ENCODE results near the gene MSANTD4.

The MSANTD4 gene

GRCh38 chr11:106049727-106050476 is 27.9 kb upstream of the MSANTD4 start:
- H3K4me3 ChIP-seq, result no peak overlapping the region
- no peak overlapping the region for H3K9ac ChIP-seq
- H3K36me3 ChIP-seq, result no peaks in the 10 kb centered on the region
- H3K4me2 ChIP-seq, result no peak overlapping the region
- H3K27ac ChIP-seq, result no peak overlapping the region
- no peaks in the 10 kb centered on the region for H3K4me1 ChIP-seq
- H3K9me3 ChIP-seq (replicated peaks in 1 of 11), result no peaks in the 10 kb centered on the region
- no peaks in the 10 kb centered on the region for H4K20me1 ChIP-seq
- no peaks in the 10 kb centered on the region for H3K27me3 ChIP-seq
- TF ChIP-seq Cebpa-rat (IDR thresholded peaks at IDR 0.05), result no peak

GRCh38 chr11:106047631-106048030 is 25.6 kb upstream of the MSANTD4 start:
- Histone ChIP-seq H3K36me3 (no peaks in the 10 kb centered on the region), H3K4me3 (no peak overlapping the region), H4K20me1 (no peaks in the 10 kb centered on the region), H3K4me2 (no peak overlapping the region), H3K4me1 (no peaks in the 10 kb centered on the region), H3K27me3 (no peaks in the 10 kb centered on the region), H3K27ac (no peak overlapping the region), H3K9me3 (replicated peaks in 1 of 11) (no peaks in the 10 kb centered on the region), H3K9ac (no peak overlapping the region)
- no peak for TF ChIP-seq Cebpa-rat (IDR thresholded peaks at IDR 0.05)

- Histone ChIP-seq H3K27me3 (no peaks in the 10 kb centered on the region), H3K36me3 (no peaks in the 10 kb centered on the region), H3K9ac (no peak overlapping the region), H3K4me3 (no peak overlapping the region), H3K4me1 (no peaks in the 10 kb centered on the region), H3K4me2 (no peak overlapping the region), H3K9me3 (replicated peaks in 1 of 11) (no peaks in the 10 kb centered on the region), H4K20me1 (no peaks in the 10 kb centered on the region), H3K27ac (no peak overlapping the region)
- TF ChIP-seq Cebpa-rat (IDR thresholded peaks at IDR 0.05), result no peak
These were observed 21.5 kb upstream of the MSANTD4 start for GRCh38 chr11:106043540-106043939.

- Histone ChIP-seq H3K4me2 (no peak overlapping the region), H3K4me1 (no peaks in the 10 kb centered on the region), H3K27ac (no peak overlapping the region), H3K27me3 (no peaks in the 10 kb centered on the region), H3K4me3 (no peak overlapping the region), H4K20me1 (no peaks in the 10 kb centered on the region), H3K36me3 (no peaks in the 10 kb centered on the region), H3K9me3 (replicated peaks in 1 of 11) (no peaks in the 10 kb centered on the region), H3K9ac (no peak overlapping the region)
- TF ChIP-seq Cebpa-rat (IDR thresholded peaks at IDR 0.05), result no peak
These were observed 10.8 kb upstream of the MSANTD4 start for GRCh38 chr11:106032861-106033260.

- Histone ChIP-seq H3K9ac (no peak overlapping the region), H4K20me1 (no peaks in the 10 kb centered on the region), H3K4me3 (no peak overlapping the region), H3K36me3 (no peaks in the 10 kb centered on the region), H3K27ac (no peak overlapping the region), H3K4me1 (no peaks in the 10 kb centered on the region), H3K4me2 (no peak overlapping the region), H3K9me3 (replicated peaks in 1 of 11) (peaks cover 0 to 5% (median 0%) of the 10 kb centered on the region in 11 experiments; a peak in 3 of 22 replicates), H3K27me3 (no peaks in the 10 kb centered on the region)
- no peak for TF ChIP-seq Cebpa-rat (IDR thresholded peaks at IDR 0.05)
These were observed 9.9 kb upstream of the MSANTD4 start for GRCh38 chr11:106031936-106032335.

GRCh38 chr11:106031202-106031810 is 9.3 kb upstream of the MSANTD4 start:
- no peak overlapping the region for H3K9ac ChIP-seq
- TF ChIP-seq Cebpa-rat (IDR thresholded peaks at IDR 0.05), result no peak
- H4K20me1 ChIP-seq, result no peaks in the 10 kb centered on the region
- H3K36me3 ChIP-seq, result no peaks in the 10 kb centered on the region
- H3K4me3 ChIP-seq, result no peak overlapping the region
- peaks cover 0 to 9% (median 0%) of the 10 kb centered on the region in 11 experiments; a peak in 3 of 22 replicates for H3K9me3 ChIP-seq (replicated peaks in 1 of 11)
- H3K27me3 ChIP-seq, result no peaks in the 10 kb centered on the region
- H3K4me1 ChIP-seq, result no peaks in the 10 kb centered on the region
- H3K4me2 ChIP-seq, result no peak overlapping the region
- H3K27ac ChIP-seq, result no peak overlapping the region

- Histone ChIP-seq H3K9me3 (replicated peaks in 1 of 11) (peaks cover 0 to 9% (median 0%) of the 10 kb centered on the region in 11 experiments; a peak in 3 of 22 replicates), H3K4me1 (no peaks in the 10 kb centered on the region), H3K36me3 (no peaks in the 10 kb centered on the region), H4K20me1 (no peaks in the 10 kb centered on the region), H3K27ac (no peak overlapping the region), H3K4me3 (no peak overlapping the region), H3K9ac (no peak overlapping the region), H3K27me3 (no peaks in the 10 kb centered on the region), H3K4me2 (no peak overlapping the region)
- no peak for TF ChIP-seq Cebpa-rat (IDR thresholded peaks at IDR 0.05)
These were observed 8.6 kb upstream of the MSANTD4 start for GRCh38 chr11:106030609-106031008.

GRCh38 chr11:106022795-106023275 is 795 bp upstream of the MSANTD4 start:
- H3K36me3 ChIP-seq, result peaks cover 0 to 17% (median 5%) of the 10 kb centered on the region in 11 experiments; a peak in 6 of 22 replicates
- H3K4me1 ChIP-seq, result peaks cover 12 to 32% (median 23%) of the 10 kb centered on the region in 10 experiments
- H4K20me1 ChIP-seq, result no peaks in the 10 kb centered on the region; a peak in 3 of 22 replicates
- H3K27ac ChIP-seq, result peak overlapping the region; percentile 24 to 81 (median 66); a peak in 18 of 22 replicates
- H3K4me2 ChIP-seq, result peak overlapping the region; percentile 45 to 73 (median 61); a peak in 21 of 22 replicates
- no peak for TF ChIP-seq Cebpa-rat (IDR thresholded peaks at IDR 0.05)
- no peaks in the 10 kb centered on the region for H3K27me3 ChIP-seq
- H3K9ac ChIP-seq, result peak overlapping the region in 8 of 11 experiments; percentile 31 to 77 (median 57); a peak in 14 of 22 replicates
- peaks cover 0 to 9% (median 0%) of the 10 kb centered on the region in 11 experiments; a peak in 3 of 22 replicates for H3K9me3 ChIP-seq (replicated peaks in 1 of 11)
- peak overlapping the region; percentile 63 to 95 (median 87) for H3K4me3 ChIP-seq

- Histone ChIP-seq H3K27ac (peak overlapping the region; percentile 66 to 88 (median 81)), H3K27me3 (no peaks in the 10 kb centered on the region), H3K9ac (peak overlapping the region; percentile 77 to 88 (median 85)), H3K4me3 (peak overlapping the region; percentile 74 to 95 (median 90)), H3K36me3 (peaks cover 0 to 17% (median 5%) of the 10 kb centered on the region in 11 experiments; a peak in 6 of 22 replicates), H4K20me1 (peaks cover 0 to 8% (median 0%) of the 10 kb centered on the region in 11 experiments; a peak in 6 of 22 replicates), H3K9me3 (replicated peaks in 1 of 11) (no peaks in the 10 kb centered on the region), H3K4me1 (peaks cover 12 to 41% (median 32%) of the 10 kb centered on the region in 10 experiments), H3K4me2 (peak overlapping the region; percentile 72 to 94 (median 84))
- TF ChIP-seq Cebpa-rat (IDR thresholded peaks at IDR 0.05), result no peak
These were observed 666 bp downstream of the MSANTD4 start for GRCh38 chr11:106021181-106021966.
